DMS153 treated with DMSO at 0.1 percent for 48 hours (cell line): ENCODE data around the gene RBM14.
"Not testable (repeated sequence)": the region's sequence is repeated elsewhere in the genome, so short reads cannot be mapped to it uniquely, and the experiment has no call there.

Experiments used
- DNase-seq: peaks from one replicate; lab custom pipeline; 2025; ENCODE audit not compliant: unreplicated experiment; lab: John Stamatoyannopoulos, UW

RBM14 gene

DNA sequence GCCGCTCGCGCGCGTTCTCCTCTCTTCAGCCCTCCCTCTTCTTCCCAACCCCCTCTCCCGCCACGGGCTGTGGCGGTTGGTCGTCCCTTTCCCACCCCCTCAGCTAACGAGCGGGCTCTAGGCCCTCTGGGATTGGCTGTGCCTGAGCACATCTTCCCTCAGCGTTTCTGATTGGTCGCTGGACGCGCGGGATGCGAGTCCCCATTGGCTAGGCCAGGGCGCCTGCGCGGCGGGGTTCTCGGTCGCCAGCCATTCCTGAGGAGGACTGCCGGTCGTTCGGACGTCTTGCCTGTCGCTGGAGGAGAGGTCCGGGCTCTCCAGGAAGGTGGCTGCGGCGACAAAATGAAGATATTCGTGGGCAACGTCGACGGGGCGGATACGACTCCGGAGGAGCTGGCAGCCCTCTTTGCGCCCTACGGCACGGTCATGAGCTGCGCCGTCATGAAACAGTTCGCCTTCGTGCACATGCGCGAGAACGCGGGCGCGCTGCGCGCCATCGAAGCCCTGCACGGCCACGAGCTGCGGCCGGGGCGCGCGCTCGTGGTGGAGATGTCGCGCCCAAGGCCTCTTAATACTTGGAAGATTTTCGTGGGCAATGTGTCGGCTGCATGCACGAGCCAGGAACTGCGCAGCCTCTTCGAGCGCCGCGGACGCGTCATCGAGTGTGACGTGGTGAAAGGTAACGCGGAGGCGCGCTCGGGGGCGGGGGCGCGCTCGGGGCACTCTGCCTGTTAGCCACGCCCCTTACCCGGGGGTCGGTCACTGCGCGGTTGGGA lies at the start of gene RBM14:
Gene RBM14, plus strand, starts transcription at position 252 of the 776 bp plus-strand sequence. Its CDS starts 91 bp downstream, at position 343.
- peak; percentile 97 for DNase-seq

DNA sequence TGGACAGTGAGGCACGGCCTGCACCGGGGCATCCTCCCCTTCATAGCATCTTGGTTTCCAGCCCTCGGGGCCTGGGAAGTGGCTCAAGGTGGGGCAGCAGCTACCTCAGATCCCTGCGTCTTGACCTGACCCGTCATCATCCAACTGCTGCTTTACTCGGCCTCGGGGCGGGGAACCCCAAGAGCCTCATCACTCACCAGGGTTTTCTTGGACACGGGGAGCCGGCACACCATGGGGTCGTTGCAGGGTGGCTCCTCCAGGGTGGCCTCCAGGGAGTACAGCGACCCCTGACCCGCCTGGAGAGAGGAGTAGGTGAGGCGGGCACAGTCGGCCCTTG lies 48.7 kb upstream of the RBM14 start:
- no peak for DNase-seq

- DNase-seq: peak; percentile 58
These were observed 48.1 kb upstream of the RBM14 start, which contains the start of gene CTSF for GRCh38 chr11:66568124-66568916. Gene CTSF (minus strand): TSS chr11:66568606. CDS start chr11:66568486, 120 bp downstream.

DNA sequence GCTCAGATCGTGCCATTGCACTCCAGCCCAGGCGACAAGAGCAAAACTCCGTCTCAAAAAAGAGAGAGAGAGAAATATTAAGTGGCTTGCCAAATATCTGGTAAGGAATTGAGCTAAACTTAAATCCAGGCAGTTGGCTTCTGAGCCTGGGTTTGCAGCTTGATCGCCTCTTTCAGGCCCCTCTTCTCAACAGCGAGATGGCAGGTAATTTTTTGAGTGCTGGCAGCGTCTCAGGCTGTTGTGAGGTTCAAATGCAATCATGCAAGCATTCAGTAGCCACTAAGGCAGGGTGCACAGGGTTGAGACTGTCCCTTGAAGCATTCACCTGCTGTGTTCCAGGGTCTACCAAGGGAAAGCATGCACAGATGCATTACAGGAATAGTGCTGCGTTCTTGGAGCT lies 47.4 kb upstream of the RBM14 start:
- no peak for DNase-seq

- DNase-seq: no peak
These were observed 46.2 kb upstream of the RBM14 start for GRCh38 chr11:66570079-66570849.

- DNase-seq: no peak
These were observed 45.6 kb upstream of the RBM14 start for GRCh38 chr11:66570850-66571180.

GRCh38 chr11:66579017-66579606 lies 37.3 kb upstream of the RBM14 start:
- no peak for DNase-seq

DNA sequence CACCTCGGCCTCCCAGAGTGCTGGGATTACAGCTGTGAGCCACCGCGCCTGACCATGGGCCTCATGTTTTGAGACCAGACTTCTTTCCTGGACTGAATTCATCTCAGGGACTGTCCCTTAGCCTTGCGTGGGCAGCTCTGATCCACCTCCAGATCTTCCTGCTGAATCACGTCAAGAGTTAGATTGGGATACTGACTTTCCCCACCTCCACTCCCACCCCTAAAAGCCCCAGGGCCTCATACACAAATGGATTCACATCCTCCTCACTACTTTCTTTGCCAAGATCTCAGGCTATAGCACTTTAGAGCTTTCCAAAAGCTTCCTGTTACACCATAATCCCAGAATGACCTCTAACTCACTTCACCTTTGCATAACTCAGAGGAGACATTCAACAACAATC lies 35.6 kb upstream of the RBM14 start:
- DNase-seq: no peak

DNA sequence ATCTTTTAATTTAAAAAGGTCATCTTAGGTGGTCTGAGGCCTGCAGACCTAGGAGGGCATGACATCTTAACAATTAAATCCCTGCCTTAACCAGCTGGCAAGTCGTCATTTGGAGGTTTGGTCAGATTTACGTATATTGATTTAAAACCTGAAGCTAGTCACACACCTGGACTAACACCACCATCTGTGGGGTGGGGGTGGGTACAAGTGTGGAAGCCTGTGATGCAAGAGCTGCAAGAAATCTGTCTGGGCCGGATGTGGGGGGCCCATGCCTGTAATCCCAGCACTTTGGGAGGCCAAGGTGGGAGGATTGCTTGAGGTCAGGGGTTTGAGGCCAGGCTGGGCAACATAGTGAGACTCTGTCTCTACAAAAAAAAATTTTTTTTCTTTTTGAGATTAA lies 35.2 kb upstream of the RBM14 start:
- DNase-seq: no peak

- not testable (repeated sequence) for DNase-seq
These were observed 33.8 kb upstream of the RBM14 start for GRCh38 chr11:66582565-66583147.

GRCh38 chr11:66585447-66585846 lies 31.0 kb upstream of the RBM14 start:
- DNase-seq: not testable (repeated sequence)

GRCh38 chr11:66586136-66586535 lies 30.3 kb upstream of the RBM14 start:
- no peak for DNase-seq

DNA sequence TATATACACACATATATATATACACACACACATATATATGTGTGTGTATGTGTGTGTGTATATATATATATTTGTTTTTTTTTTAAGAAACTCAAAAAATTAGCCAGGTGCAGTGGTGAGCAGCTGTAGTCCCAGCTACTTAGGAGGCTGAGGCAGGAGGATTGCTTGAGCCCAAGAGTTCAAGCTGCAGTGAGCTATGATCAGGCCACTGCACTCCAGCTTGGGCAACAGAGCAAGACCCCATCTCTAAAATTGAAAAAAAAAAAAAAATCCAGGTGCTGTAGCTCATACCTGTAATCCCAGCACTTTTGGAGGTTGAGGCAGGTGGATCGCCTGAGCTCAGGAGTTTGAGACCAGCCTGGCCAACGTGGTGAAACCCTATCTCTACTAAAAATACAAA lies 27.1 kb upstream of the RBM14 start:
- not testable (repeated sequence) for DNase-seq

- no peak for DNase-seq
These were observed 26.3 kb upstream of the RBM14 start for GRCh38 chr11:66589996-66590675.

GRCh38 chr11:66591175-66591574 lies 25.3 kb upstream of the RBM14 start:
- DNase-seq: no peak

GRCh38 chr11:66592457-66593302 lies 23.8 kb upstream of the RBM14 start, which contains the start of the genes CCDC87 and CCS:
Gene CCDC87 (minus strand): TSS chr11:66593063. CDS start chr11:66593015, 48 bp downstream.
Gene CCS (plus strand): TSS chr11:66593185. CDS start chr11:66593262, 77 bp downstream.
- DNase-seq: peak; percentile 91

GRCh38 chr11:66593303-66593635 lies 23.2 kb upstream of the RBM14 start:
- no peak for DNase-seq

- no peak for DNase-seq
These were observed 22.8 kb upstream of the RBM14 start for GRCh38 chr11:66593650-66594049.

GRCh38 chr11:66595245-66595904 lies 21.1 kb upstream of the RBM14 start:
- DNase-seq: no peak
